Right lobe of liver (tissue), 6 donors: ENCODE measurements around the gene C14orf132. TPM values are rescaled to one million over a fixed set of nuclear protein-coding genes. Genes with fewer than 3 reads are reported as not detected.
A peak's percentile ranks its signal among the peaks of the same experiment; 100 is the strongest.

ENCODE experiments used
- ATAC-seq, 4 donors: fragments of 200-7000 bp; cut with Tn5 transposase; one replicate each; pipeline ENCODE4 v1.9.1; 2020; ENCODE audit warnings: mild to moderate bottlenecking in 4 of 4, moderate library complexity in 4 of 4
- DNase-seq, 3 donors: peaks; one replicate each; pipeline ENCODE4 v3.0.0-alpha.2; 2020
- H3K27ac ChIP-seq, 3 donors: fragments of 200-600 bp; one replicate each; pipeline ENCODE4 v1.8.0; 2022
- H3K27me3 ChIP-seq, 2 donors: fragments of 200-600 bp; one replicate each; pipeline ENCODE4 v1.8.0; 2022
- H3K36me3 ChIP-seq, 4 donors: fragments of 200-600 bp; sonication (generic) in 1 of 4; one replicate each; pipeline versions ENCODE4 v1.5.1 to v1.8.0; 2017 to 2022; ENCODE audit warnings: control low read depth in 1 of 4
- H3K4me1 ChIP-seq, 4 donors: fragments of 200-600 bp; sonication (generic) in 1 of 4; one replicate each; pipeline versions ENCODE4 v1.5.1 to v1.8.0; 2017 to 2022; ENCODE audit warnings: control low read depth in 1 of 4
- H3K4me3 ChIP-seq, 3 donors: fragments of 200-600 bp; one replicate each; pipeline ENCODE4 v1.8.0; 2022
- H3K9me3 ChIP-seq, 4 donors: fragments of 200-600 bp; sonication (generic) in 1 of 4; one replicate each; pipeline versions ENCODE4 v1.5.1 to v1.8.0; 2017 to 2022; ENCODE audit warnings: control low read depth in 1 of 4
- POLR2A ChIP-seq: fragments of 450-650 bp; IDR thresholded peaks from one replicate; pipeline ENCODE4 v1.6.1; 2017; ENCODE audit warnings: antibody characterized with exemption, mild to moderate bottlenecking
- WGBS: methylation state at CpG from one replicate; pipeline ENCODE4 v1.1.6; 2018; ENCODE audit warnings: low coverage, low lambda C conversion rate; ENCODE audit not compliant: insufficient coverage; ENCODE audit errors: missing lambda C conversion rate; 5-methylcytosine and 5-hydroxymethylcytosine counted together
- intact Hi-C, 2 donors: fragments of 100-400 bp; cut with DNase I; formaldehyde crosslinking; loops; one replicate each; pipeline versions ENCODE4 v1.11.2 to v1.14.1; 2022
- total RNA-seq, 6 experiments: library from RNA; depleted of rRNA in 2 of 6; stranded (reverse); fragments of >200 nt in 2 of 6; fragmentation: NEBNext Ultra II Directional in 3 of 6; extraction: Animal tissue kit (Norgen Biotek cat#: 25700) in 3 of 6; gene quantifications; one replicate each; pipeline versions ENCODE4 v1.1.0 to v1.2.4, GENCODE V29; 2016 to 2023
- TF ChIP-seq, protein P1 (sequence below), 4 donors: fragments of 200-600 bp in 3 of 4; fragments of 450-650 bp in 1 of 4; IDR thresholded peaks; one replicate each; pipeline versions ENCODE4 v1.5.1 to v1.8.0; 2016 to 2022; ENCODE audit warnings: antibody characterized with exemption in 4 of 4, mild to moderate bottlenecking in 2 of 4
- donor health status: DM: no; HTN: yes; CAD: no.
- donor health status: DM: no; HTN: no; CAD: no.
- donor health status: DM: no; HTN: no; CAD: no.
- donor health status: DM: no; HTN: yes; CAD: no.
- donor health status: DM: no; HTN: yes; CAD: no.

Gene C14orf132
- total RNA-seq, 6 experiments from 2014 or later = 1.7 to 6.9 (median 3.3) TPM

GRCh38 chr14:96095058-96095457, 55.9 kb downstream of the C14orf132 start:
- TF ChIP-seq, protein P1, sequence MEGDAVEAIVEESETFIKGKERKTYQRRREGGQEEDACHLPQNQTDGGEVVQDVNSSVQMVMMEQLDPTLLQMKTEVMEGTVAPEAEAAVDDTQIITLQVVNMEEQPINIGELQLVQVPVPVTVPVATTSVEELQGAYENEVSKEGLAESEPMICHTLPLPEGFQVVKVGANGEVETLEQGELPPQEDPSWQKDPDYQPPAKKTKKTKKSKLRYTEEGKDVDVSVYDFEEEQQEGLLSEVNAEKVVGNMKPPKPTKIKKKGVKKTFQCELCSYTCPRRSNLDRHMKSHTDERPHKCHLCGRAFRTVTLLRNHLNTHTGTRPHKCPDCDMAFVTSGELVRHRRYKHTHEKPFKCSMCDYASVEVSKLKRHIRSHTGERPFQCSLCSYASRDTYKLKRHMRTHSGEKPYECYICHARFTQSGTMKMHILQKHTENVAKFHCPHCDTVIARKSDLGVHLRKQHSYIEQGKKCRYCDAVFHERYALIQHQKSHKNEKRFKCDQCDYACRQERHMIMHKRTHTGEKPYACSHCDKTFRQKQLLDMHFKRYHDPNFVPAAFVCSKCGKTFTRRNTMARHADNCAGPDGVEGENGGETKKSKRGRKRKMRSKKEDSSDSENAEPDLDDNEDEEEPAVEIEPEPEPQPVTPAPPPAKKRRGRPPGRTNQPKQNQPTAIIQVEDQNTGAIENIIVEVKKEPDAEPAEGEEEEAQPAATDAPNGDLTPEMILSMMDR (IDR thresholded peaks at IDR 0.05) = no peak
- TF ChIP-seq POLR2A = no peak
- H3K4me1 ChIP-seq = peaks cover 0 to 42% (median 20%) of the 10 kb centered on the region in 4 donors
- intact Hi-C loops = loop anchor here in 1 of 2 donors (10.0 kb wide), 1 partner anchor 90 kb away; no protein-coding TSS in a partner anchor
- 83% methylated on average over 1 of the region's 3 CpGs for WGBS
- H3K27ac ChIP-seq = peak overlapping the region in 2 of 3 donors; percentile 54 to 89
- H3K27me3 ChIP-seq = no peaks in the 10 kb centered on the region
- DNase-seq = peak in 1 of 3 donors; percentile 18
- no peaks in the 10 kb centered on the region for H3K9me3 ChIP-seq
- H3K4me3 ChIP-seq = no peak overlapping the region
- no peaks in the 10 kb centered on the region for H3K36me3 ChIP-seq
- no peak for ATAC-seq

DNA sequence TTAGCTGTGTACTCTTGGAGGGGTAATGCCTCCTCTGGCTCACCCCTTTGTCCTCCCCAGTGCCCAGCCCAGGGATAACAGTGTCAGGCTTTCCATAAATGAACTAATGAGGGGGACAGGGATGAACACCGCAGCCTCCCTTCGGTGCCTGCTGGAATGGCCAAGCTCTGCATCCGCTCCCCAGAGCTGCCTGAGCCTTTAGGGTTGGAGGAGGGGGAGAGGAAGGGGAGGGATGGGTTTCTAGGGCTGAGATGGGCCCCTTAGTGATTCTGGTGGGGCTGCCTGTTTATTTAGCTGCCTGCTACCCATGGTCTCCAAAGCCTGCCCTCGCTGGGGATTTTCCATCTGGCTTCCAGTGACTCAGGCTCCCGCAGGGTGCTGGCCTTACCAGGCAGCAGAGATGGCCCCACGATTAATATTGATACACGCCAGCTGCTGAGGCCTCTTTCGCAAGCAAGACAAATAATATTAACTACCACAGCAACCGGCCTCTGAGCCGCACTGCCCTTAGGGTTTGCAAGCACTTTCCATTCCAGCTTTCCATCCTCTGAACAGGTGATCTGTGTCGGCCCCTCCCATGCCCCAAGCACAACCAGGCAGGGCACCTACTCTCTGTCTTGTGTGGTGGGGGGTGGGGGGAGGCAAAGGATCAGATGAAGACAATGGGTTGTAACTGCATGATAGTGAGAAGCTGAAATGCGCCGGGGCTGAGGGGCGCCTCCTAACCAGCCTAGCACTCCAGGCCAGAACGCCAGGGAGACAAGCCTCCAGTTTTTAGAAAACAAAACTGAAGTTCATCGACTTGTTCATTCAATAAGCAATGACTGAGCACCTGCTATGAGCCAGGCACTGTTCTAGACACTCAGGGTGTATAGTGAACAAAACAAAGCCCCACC, 56.7 kb downstream of the C14orf132 start:
- H3K36me3 ChIP-seq = no peaks in the 10 kb centered on the region
- TF ChIP-seq, protein P1 (IDR thresholded peaks at IDR 0.05) = no peak
- no peak for TF ChIP-seq POLR2A
- H3K4me1 ChIP-seq = peaks cover 0 to 45% (median 20%) of the 10 kb centered on the region in 4 donors
- WGBS = 23% methylated on average over 9 of the region's 16 CpGs
- peak overlapping the region; percentile 69 to 89 (median 75) for H3K27ac ChIP-seq
- ATAC-seq (peak; percentile 60 to 71 (median 66)), DNase-seq (peak; percentile 78 to 88 (median 86))
- no peak overlapping the region for H3K4me3 ChIP-seq
- H3K9me3 ChIP-seq = no peaks in the 10 kb centered on the region
- H3K27me3 ChIP-seq = no peaks in the 10 kb centered on the region
- intact Hi-C loops = loop anchor here in 1 of 2 donors (10.0 kb wide), 1 partner anchor 91 kb away; no protein-coding TSS in a partner anchor

- DNase-seq (peak; percentile 81 to 94 (median 90)), ATAC-seq (peak; percentile 64 to 79 (median 72))
- Histone ChIP-seq H3K4me1 (peaks cover 0 to 55% (median 20%) of the 10 kb centered on the region in 4 donors), H3K27ac (peak overlapping the region; percentile 69 to 89 (median 75)), H3K36me3 (no peaks in the 10 kb centered on the region), H3K27me3 (no peaks in the 10 kb centered on the region), H3K9me3 (no peaks in the 10 kb centered on the region), H3K4me3 (peak overlapping the region in 2 of 3 donors; percentile 23 to 44)
- intact Hi-C loops = loop anchor here in 1 of 2 donors (10.0 kb wide), 1 partner anchor 92 kb away; no protein-coding TSS in a partner anchor
- TF ChIP-seq, protein P1 (IDR thresholded peaks at IDR 0.05) = no peak
- TF ChIP-seq POLR2A = no peak
- WGBS = 34% methylated on average over 3 of the region's 12 CpGs
Observed at GRCh38 chr14:96096639-96097610, 57.8 kb downstream of the C14orf132 start.

DNA sequence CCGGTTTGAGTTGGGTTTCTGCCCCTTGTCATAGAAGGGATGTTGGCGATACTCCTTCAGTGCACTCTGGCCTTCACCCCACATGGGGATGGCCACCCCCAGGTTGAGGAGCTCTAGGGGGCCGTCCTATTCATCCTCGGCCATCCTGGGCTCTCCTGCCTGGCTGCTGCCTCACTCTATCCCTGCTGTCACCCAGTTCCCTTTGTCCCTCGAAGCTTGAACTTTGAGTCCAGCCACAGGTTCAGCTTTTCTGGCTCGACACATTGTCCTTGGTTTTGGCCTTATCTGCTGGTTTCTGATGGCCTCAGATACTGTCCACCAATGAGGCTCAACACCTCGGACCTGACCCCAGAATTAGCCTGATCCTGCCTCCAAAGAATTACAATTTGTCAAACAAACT, 58.6 kb downstream of the C14orf132 start:
- H3K36me3 ChIP-seq = no peaks in the 10 kb centered on the region
- H3K27me3 ChIP-seq = no peaks in the 10 kb centered on the region
- TF ChIP-seq POLR2A = no peak
- TF ChIP-seq, protein P1 (IDR thresholded peaks at IDR 0.05) = no peak
- peak overlapping the region in 2 of 3 donors; percentile 23 to 44 for H3K4me3 ChIP-seq
- DNase-seq (peak; percentile 40 to 84 (median 70)), ATAC-seq (peak; percentile 42 to 69 (median 59))
- peak overlapping the region; percentile 69 to 89 (median 75) for H3K27ac ChIP-seq
- peaks cover 0 to 55% (median 20%) of the 10 kb centered on the region in 4 donors for H3K4me1 ChIP-seq
- H3K9me3 ChIP-seq = no peaks in the 10 kb centered on the region
- intact Hi-C loops = loop anchor here in 1 of 2 donors (10.0 kb wide), 1 partner anchor 93 kb away; no protein-coding TSS in a partner anchor
- WGBS = 35% methylated on average over 5 of the region's 7 CpGs
